IMR-90 (cell line): ENCODE data around the gene DPYSL5.

Source experiments
- MAFK ChIP-seq: IDR thresholded peaks from 2 replicates; pipeline ENCODE4 v1.6.1; 2012; ENCODE audit warnings: low read depth, low read length, improper control_type of control experiment
- MAZ ChIP-seq: IDR thresholded peaks from 2 replicates; pipeline ENCODE4 v1.6.1; 2012; ENCODE audit warnings: low read depth, mild to moderate bottlenecking, low read length, improper control_type of control experiment, moderate library complexity, borderline replicate concordance
- MXI1 ChIP-seq: IDR thresholded peaks from 2 replicates; pipeline ENCODE4 v1.6.1; 2012; ENCODE audit warnings: low read depth, mild to moderate bottlenecking, low read length, moderate library complexity, borderline replicate concordance
- POLR2A ChIP-seq: IDR thresholded peaks from 2 replicates; pipeline ENCODE4 v1.6.1; 2012; ENCODE audit warnings: mild to moderate bottlenecking, low read depth, low read length
- RCOR1 ChIP-seq: IDR thresholded peaks from 2 replicates; pipeline ENCODE4 v1.6.1; 2012; ENCODE audit warnings: mild to moderate bottlenecking, low read length, improper control_type of control experiment; ENCODE audit not compliant: insufficient replicate concordance
- RFX5 ChIP-seq: IDR thresholded peaks from 2 replicates; pipeline ENCODE4 v1.8.0; 2012; ENCODE audit warnings: low read depth, mild to moderate bottlenecking, low read length, moderate library complexity
- SMC3 ChIP-seq: fragments of 150-350 bp; IDR thresholded peaks from 2 replicates; pipeline ENCODE4 v1.6.1; 2016; ENCODE audit warnings: low read depth, mild to moderate bottlenecking, antibody characterized with exemption, low read length, moderate library complexity
- TF ChIP-seq, protein P1 (sequence below): conservative IDR thresholded peaks from 2 replicates; pipeline ENCODE4 v1.5.1; 2012; ENCODE audit warnings: mild to moderate bottlenecking, low read depth, low read length, improper control_type of control experiment
- TF ChIP-seq, protein P2 (sequence below): fragments of 150-350 bp; IDR thresholded peaks from 2 replicates; pipeline ENCODE4 v1.6.1; 2016; ENCODE audit warnings: low read depth, mild to moderate bottlenecking, low read length, moderate library complexity, borderline replicate concordance
- TF ChIP-seq, protein P3 (sequence below): fragments of 150-350 bp; IDR thresholded peaks from 2 replicates; pipeline ENCODE4 v1.6.1; 2017; ENCODE audit warnings: mild to moderate bottlenecking, antibody characterized with exemption, low read length, low read depth

DNA sequence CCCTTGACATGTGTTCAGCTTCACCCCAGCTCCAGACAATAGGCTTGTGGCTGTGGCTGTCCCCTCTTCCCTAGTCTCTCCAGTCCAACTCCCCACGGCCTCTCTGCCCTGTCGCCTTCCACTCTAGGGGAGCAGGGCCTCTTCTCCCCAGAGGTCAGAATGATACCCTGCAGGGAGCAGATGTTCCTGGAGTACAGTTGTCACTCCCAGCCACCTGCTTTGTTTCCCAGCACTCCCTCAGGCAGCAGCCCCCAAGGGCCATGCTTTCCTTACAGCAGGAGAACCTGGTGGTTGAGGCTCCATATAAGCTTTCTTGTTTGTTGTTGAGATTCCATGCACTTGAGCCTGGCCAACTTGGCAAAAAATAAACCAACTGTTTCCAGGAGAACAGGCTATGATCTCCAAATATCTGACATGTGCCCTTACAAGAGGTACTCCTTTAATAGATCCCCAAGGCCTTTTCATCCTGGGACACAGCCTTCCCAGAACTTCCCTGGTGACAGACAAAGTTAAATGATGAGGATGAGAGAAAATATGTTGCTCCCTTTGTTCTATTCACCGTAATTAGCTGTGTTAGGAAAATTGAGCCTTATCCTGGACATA, 45.1 kb downstream of the DPYSL5 start:
- TF ChIP-seq POLR2A (no peak), RCOR1 (no peak), SMC3 (no peak), RFX5 (no peak), MAZ (no peak), MAFK (no peak), MXI1 (no peak)
- TF ChIP-seq, protein P1, sequence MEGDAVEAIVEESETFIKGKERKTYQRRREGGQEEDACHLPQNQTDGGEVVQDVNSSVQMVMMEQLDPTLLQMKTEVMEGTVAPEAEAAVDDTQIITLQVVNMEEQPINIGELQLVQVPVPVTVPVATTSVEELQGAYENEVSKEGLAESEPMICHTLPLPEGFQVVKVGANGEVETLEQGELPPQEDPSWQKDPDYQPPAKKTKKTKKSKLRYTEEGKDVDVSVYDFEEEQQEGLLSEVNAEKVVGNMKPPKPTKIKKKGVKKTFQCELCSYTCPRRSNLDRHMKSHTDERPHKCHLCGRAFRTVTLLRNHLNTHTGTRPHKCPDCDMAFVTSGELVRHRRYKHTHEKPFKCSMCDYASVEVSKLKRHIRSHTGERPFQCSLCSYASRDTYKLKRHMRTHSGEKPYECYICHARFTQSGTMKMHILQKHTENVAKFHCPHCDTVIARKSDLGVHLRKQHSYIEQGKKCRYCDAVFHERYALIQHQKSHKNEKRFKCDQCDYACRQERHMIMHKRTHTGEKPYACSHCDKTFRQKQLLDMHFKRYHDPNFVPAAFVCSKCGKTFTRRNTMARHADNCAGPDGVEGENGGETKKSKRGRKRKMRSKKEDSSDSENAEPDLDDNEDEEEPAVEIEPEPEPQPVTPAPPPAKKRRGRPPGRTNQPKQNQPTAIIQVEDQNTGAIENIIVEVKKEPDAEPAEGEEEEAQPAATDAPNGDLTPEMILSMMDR, result no peak
- TF ChIP-seq, protein P2, sequence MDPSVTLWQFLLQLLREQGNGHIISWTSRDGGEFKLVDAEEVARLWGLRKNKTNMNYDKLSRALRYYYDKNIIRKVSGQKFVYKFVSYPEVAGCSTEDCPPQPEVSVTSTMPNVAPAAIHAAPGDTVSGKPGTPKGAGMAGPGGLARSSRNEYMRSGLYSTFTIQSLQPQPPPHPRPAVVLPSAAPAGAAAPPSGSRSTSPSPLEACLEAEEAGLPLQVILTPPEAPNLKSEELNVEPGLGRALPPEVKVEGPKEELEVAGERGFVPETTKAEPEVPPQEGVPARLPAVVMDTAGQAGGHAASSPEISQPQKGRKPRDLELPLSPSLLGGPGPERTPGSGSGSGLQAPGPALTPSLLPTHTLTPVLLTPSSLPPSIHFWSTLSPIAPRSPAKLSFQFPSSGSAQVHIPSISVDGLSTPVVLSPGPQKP, result no peak
- TF ChIP-seq, protein P3, sequence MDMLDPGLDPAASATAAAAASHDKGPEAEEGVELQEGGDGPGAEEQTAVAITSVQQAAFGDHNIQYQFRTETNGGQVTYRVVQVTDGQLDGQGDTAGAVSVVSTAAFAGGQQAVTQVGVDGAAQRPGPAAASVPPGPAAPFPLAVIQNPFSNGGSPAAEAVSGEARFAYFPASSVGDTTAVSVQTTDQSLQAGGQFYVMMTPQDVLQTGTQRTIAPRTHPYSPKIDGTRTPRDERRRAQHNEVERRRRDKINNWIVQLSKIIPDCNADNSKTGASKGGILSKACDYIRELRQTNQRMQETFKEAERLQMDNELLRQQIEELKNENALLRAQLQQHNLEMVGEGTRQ, result no peak
